GM19452 (cell line): ENCODE data around the gene KIF26B.

Source experiments
- ATAC-seq: cut with Tn5 transposase; IDR thresholded peaks from one replicate; pipeline ENCODE4 v1.9.1; 2021; ENCODE audit not compliant: unreplicated experiment

Gene KIF26B

DNA sequence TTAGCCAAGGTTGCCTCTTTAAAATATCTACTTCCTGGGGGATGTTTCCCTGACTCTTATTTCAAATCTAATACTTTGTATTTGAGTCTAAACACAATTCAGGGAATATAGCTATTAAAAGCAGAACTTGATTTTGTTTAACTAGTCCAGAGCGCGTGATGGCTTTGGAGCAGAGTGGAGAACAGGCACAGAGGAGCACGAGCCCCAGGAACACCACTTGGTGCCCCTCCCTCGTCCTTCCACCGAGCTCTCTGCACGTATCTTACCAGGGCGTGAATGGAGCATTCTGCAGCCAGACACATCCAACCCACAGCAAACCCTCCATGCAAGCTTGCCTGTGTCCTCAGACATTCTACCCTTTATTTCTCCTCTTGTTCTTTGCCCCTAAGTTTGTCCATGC is 14.1 kb downstream of the KIF26B start:
- ATAC-seq: no peak

DNA sequence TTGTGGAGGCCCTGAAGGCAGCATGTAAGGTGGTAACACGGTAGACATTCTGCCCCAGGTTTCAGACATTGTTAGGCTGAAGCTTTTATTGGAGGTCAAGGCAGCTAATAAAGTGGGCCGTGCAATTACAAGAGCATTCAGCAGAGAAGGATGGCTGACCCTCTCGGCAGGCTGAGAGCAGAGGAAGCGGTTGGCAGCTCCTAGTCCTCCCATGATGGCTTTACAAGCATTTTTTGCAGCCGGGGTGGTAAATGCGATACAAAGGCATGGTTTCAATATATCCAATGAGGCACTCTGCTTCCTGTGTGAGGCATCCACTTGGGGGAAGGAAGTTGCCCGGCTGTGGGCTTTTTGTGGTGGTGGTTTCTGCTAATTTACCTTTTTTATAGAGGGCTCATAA is 14.6 kb downstream of the KIF26B start:
- no peak for ATAC-seq

GRCh38 chr1:245172026-245172425 is 17.2 kb downstream of the KIF26B start:
- no peak for ATAC-seq

- no peak for ATAC-seq
These were observed 18.0 kb downstream of the KIF26B start for GRCh38 chr1:245172829-245173228.

- no peak for ATAC-seq
These were observed 18.8 kb downstream of the KIF26B start for GRCh38 chr1:245173446-245174211.

- ATAC-seq: no peak
These were observed 22.5 kb downstream of the KIF26B start for GRCh38 chr1:245177071-245177900.

- ATAC-seq: no peak
These were observed 24.9 kb downstream of the KIF26B start for GRCh38 chr1:245179706-245180105.

- ATAC-seq: no peak
These were observed 25.8 kb downstream of the KIF26B start for GRCh38 chr1:245180496-245181157.

DNA sequence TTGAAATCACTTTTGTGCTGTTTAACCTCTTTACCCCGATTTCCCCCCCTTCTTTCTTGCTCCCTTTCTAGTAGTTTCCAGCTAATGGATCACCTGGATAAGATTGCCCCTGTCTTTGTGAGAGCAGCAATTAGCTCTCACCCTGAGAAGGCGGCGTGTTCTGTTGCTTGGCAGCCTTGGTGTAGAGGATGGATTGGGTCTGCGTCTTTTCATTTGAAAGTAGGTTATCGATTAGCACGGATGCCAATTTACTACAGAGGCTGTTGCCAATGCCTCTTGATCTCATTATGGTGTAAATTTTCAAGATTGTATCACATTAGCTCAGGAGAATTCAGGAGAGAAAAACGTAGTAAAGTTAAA is 26.4 kb downstream of the KIF26B start:
- no peak for ATAC-seq

DNA sequence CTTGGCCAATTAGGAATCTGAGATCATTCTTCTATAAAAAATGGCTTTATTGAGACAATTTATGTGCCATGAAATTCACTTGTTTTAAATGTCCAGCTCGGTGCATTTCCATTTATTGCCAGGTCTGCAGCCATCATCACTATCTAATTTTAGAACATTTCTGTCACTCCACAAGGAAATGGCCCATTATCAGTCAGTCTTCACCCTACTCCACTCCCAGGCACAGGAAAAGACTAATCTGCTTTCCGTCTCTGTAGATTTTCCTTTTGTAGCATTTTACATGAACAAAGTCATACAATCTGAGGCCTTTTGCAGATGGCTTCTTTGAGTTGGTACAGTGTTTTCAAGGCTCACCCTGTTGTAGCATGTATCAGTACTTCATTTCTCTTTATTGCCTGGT is 27.2 kb downstream of the KIF26B start:
- ATAC-seq: no peak

DNA sequence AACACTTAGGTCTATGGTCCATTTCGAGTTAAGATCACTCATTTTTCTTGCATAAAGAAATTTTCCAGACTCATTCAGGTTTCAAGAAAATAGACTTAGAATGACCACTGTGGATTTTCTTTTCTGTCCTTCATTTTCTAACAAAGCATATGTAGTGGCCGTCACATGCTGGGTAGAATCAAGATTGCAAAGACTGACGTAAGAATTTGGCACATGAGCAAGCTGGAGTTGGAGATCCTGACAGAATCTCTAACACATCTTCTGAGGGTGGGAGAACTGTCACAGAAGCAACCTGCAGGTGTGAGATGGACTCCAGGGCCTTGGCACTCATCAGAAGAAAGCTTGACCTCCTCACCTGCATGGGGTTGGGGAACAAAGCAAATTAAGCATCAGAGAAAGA is 28.6 kb downstream of the KIF26B start:
- no peak for ATAC-seq

DNA sequence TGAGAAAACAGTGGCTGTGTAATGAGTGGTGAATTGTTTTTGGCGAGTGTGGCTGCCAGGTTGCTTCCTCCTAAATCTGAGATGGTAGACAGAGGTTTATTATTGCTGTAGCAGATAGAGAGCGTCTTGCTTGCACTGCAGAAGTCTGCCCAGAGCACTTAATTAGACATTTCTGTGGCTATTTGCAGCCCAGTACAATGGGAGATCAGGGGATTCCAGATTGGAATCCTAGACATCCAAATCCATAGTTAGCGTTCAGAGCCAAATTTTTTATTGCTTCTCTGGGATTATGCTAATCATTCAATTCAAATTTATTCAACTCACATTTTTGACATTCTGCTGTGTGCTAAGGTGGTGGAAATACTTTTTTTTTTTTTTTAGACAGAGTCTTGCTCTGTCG is 30.0 kb downstream of the KIF26B start:
- ATAC-seq: no peak

DNA sequence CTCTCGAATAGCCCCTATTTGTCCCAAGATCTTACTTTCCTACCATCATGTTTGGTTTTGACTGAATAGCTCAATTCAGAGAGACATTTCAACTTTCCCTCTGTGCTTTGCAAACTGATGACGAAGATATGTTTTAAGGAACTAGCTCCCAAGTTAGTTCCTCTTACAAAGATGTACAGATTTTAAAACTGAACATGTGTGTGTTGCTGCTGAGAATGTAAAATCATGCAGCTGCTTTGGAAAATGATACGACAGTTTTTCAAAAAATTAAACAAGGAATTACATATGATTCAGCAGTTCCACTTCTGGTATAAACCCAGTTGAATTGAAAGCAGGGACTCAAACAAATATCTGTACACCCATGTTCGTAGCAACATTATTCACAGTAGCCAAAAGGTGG is 33.6 kb downstream of the KIF26B start:
- ATAC-seq: no peak

- no peak for ATAC-seq
These were observed 40.6 kb downstream of the KIF26B start for GRCh38 chr1:245195398-245195797.

DNA sequence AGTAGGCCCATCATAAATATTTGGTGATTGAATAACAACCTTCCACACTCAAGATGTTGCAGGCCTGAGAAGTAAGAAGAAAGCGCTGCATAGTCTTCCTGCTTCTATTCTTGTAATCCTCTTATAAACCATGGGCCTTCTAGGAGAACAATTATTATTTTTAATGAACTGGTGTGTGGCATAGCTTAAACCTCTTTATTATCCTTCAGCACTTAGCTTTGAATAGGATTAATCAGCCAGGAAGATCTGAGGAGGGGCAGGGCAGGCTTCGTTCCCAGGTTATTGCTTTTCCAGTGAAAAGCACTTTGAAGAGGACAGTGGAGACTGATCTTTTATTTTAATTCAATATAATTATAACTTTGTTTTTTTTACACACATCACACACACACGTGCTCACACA is 42.3 kb downstream of the KIF26B start:
- ATAC-seq: no peak

- no peak for ATAC-seq
These were observed 43.2 kb downstream of the KIF26B start for GRCh38 chr1:245197911-245198379.

- no peak for ATAC-seq
These were observed 44.1 kb downstream of the KIF26B start for GRCh38 chr1:245198748-245199516.

- ATAC-seq: no peak
These were observed 45.4 kb downstream of the KIF26B start for GRCh38 chr1:245200146-245200545.

DNA sequence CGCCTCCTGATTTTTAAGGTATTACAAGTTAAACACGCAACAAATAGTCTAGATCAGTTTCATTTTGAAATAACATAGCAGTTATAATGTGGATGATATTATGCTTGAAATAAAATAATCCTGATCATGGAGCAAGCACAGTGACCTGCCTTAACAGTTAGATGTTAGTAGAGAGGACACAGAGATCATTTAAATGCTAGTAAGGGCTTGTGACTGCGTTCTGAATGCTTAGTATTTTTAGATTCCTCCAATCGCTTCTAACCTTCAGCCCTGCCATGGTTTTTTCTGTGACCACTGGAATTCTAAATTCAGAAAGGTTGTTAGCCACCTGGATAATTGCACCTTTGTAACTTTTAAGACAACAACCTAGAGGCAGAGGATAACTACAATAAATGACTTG is 46.4 kb downstream of the KIF26B start:
- no peak for ATAC-seq

DNA sequence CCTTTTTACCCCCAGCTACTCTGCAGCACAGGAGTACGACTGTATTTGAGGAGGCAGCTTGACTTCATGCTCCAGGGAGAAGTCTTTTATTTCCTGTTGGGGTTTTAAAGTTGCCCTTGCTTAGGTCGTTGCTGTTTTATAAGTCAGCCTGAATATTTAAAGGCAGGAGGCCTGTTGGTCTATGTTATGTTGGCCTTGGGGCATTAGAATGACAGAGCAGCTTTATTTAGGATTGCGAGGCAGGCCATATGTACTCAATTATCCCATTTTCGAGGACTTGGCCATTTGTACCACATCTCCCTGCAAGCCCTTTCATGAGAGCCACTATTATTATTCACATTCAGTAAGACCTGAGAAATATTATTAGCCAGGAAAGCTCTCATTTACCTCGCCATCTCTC is 47.0 kb downstream of the KIF26B start:
- no peak for ATAC-seq

DNA sequence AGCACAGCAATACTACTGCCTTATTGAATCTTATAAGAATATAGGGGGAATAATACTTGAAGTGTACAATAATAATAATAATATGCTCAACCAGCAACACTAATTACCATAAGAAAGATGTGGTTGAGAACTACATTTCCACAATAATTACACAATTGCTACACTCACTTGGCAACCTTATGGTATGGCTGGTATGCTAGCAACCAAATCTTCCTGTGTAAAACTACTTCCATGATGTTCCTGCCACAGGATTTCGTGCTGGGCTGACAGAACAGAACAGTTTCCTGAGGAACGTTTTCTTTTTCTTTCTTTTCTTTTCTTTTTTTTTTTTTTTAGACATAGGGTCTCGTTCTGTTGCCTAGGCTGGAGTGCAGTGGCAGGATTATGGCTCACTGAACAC is 50.6 kb downstream of the KIF26B start:
- no peak for ATAC-seq
